Esophagus (tissue), 2 donors: ENCODE measurements around the gene IFNAR2. TPM values are rescaled to one million over a fixed set of nuclear protein-coding genes. Genes with fewer than 3 reads are reported as not detected.
"Not testable (repeated sequence)": the region's sequence is repeated elsewhere in the genome, so short reads cannot be mapped to it uniquely, and the experiment has no call there.

Source experiments
- H3K27ac ChIP-seq, 2 donors: one replicate each; pipeline ENCODE4 v1.5.1; 2013; ENCODE audit warnings: low read depth in 2 of 2, mild to moderate bottlenecking in 2 of 2, inconsistent platforms in 1 of 2, low read length in 1 of 2, moderate library complexity in 1 of 2
- H3K27me3 ChIP-seq, 2 donors: one replicate each; pipeline ENCODE4 v1.6.1; 2013; ENCODE audit warnings: low read length in 2 of 2, control low read depth in 1 of 2, mild to moderate bottlenecking in 1 of 2; ENCODE audit not compliant: insufficient read depth in 2 of 2, control insufficient read depth in 1 of 2
- H3K36me3 ChIP-seq, 2 donors: one replicate each; pipeline ENCODE4 v1.6.1; 2013; ENCODE audit warnings: low read length in 1 of 2; ENCODE audit not compliant: control insufficient read depth in 2 of 2, insufficient read depth in 2 of 2
- H3K4me1 ChIP-seq, 2 donors: one replicate each; pipeline ENCODE4 v1.6.1; 2013; ENCODE audit warnings: low read length in 1 of 2; ENCODE audit not compliant: control insufficient read depth in 2 of 2, insufficient read depth in 2 of 2
- H3K4me3 ChIP-seq, 2 donors: one replicate each; pipeline ENCODE4 v1.5.1; 2013; ENCODE audit warnings: low read length in 2 of 2, mild to moderate bottlenecking in 2 of 2, low read depth in 1 of 2, moderate library complexity in 1 of 2
- H3K9me3 ChIP-seq, 2 donors: one replicate each; pipeline ENCODE4 v1.6.1; 2013; ENCODE audit warnings: mild to moderate bottlenecking in 2 of 2, low read depth in 1 of 2, low read length in 1 of 2, moderate library complexity in 1 of 2; ENCODE audit not compliant: control insufficient read depth in 2 of 2, insufficient read depth in 1 of 2
- WGBS, 2 donors: extraction: QIAGEN DNeasy Blood & Tissue Kit; methylation state at CpG; one replicate each; pipeline ENCODE4 v1.1.7; 2013; 5-methylcytosine and 5-hydroxymethylcytosine counted together
- polyA plus RNA-seq, 2 donors: library from polyadenylated mRNA; stranded (reverse); fragments of 200-250 nt; gene quantifications; one replicate each; pipeline ENCODE4 v1.2.3, GENCODE V29; 2013
- donor health status: healthy with polysubstance abuse.
- donor health status: Bipolar disorder and iron deficiency.

IFNAR2 gene
- polyA plus RNA-seq, 2 donors = 4.5 to 7.2 TPM

- H3K27ac ChIP-seq = no peak overlapping the region
These were observed 9.0 kb downstream of the IFNAR2 start for GRCh38 chr21:33238565-33239255.

DNA sequence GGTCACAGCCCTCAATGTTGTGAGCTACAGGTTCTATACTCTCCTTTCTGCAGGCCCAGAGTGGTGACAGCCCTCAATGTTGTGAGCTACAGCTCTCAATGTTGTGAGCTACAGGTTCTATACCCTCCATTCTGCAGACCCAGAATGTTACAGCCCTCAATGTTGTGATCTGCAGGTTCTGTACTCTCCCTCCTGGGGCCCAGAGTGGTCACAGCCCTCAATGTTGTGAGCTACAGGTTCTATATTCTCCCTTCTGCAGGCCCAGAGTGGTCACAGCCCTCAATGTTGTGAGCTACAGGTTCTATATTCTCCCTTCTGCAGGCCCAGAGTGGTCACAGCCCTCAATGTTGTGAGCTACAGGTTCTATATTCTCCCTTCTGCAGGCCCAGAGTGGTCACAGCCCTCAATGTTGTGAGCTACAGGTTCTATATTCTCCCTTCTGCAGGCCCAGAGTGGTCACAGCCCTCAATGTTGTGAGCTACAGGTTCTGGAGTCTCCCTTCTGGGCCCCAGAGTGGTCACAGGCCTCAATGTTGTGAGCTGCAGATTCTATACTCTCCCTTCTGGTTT is 9.9 kb downstream of the IFNAR2 start:
- not testable (repeated sequence) for H3K4me3 ChIP-seq, H3K36me3 ChIP-seq, H3K27ac ChIP-seq, H3K4me1 ChIP-seq, H3K9me3 ChIP-seq, H3K27me3 ChIP-seq

More at GRCh38 chr21:33238565-33239255, 9.0 kb downstream of the IFNAR2 start:
- whole genome bisulfite sequencing, 2 donors = 73 to 79% methylated on average over 7 of the region's 7 CpGs
- Histone ChIP-seq H3K4me1 (no peaks in the 10 kb centered on the region), H3K27me3 (no peaks in the 10 kb centered on the region), H3K9me3 (no peaks in the 10 kb centered on the region), H3K36me3 (no peaks in the 10 kb centered on the region), H3K4me3 (no peak overlapping the region)

GRCh38 chr21:33240404-33240803 is 10.7 kb downstream of the IFNAR2 start:
- 91 to 92% methylated on average over 2 of the region's 2 CpGs for WGBS, 2 donors

GRCh38 chr21:33241846-33242245 is 12.1 kb downstream of the IFNAR2 start:
- Histone ChIP-seq H3K4me3 (no peak overlapping the region), H3K27ac (no peak overlapping the region), H3K36me3 (peaks cover 7 to 8% of the 10 kb centered on the region in 2 donors), H3K9me3 (no peaks in the 10 kb centered on the region), H3K27me3 (no peaks in the 10 kb centered on the region), H3K4me1 (no peaks in the 10 kb centered on the region)
- 90 to 92% methylated on average over 2 of the region's 2 CpGs for WGBS, 2 donors

More at GRCh38 chr21:33240404-33240803, 10.7 kb downstream of the IFNAR2 start:
- H3K36me3 ChIP-seq = peaks cover 2% of the 10 kb centered on the region in 2 donors
- no peak overlapping the region for H3K4me3 ChIP-seq
- H3K27me3 ChIP-seq = no peaks in the 10 kb centered on the region
- no peak overlapping the region for H3K27ac ChIP-seq
- H3K9me3 ChIP-seq = no peaks in the 10 kb centered on the region
- no peaks in the 10 kb centered on the region for H3K4me1 ChIP-seq

- peaks cover 10 to 14% of the 10 kb centered on the region in 2 donors for H3K36me3 ChIP-seq
- not testable (repeated sequence) for H3K4me3 ChIP-seq, H3K27ac ChIP-seq, H3K9me3 ChIP-seq, H3K27me3 ChIP-seq, H3K4me1 ChIP-seq
- 95 to 98% methylated on average over 8 of the region's 8 CpGs for WGBS, 2 donors
These were observed 13.1 kb downstream of the IFNAR2 start for GRCh38 chr21:33242846-33243245.

DNA sequence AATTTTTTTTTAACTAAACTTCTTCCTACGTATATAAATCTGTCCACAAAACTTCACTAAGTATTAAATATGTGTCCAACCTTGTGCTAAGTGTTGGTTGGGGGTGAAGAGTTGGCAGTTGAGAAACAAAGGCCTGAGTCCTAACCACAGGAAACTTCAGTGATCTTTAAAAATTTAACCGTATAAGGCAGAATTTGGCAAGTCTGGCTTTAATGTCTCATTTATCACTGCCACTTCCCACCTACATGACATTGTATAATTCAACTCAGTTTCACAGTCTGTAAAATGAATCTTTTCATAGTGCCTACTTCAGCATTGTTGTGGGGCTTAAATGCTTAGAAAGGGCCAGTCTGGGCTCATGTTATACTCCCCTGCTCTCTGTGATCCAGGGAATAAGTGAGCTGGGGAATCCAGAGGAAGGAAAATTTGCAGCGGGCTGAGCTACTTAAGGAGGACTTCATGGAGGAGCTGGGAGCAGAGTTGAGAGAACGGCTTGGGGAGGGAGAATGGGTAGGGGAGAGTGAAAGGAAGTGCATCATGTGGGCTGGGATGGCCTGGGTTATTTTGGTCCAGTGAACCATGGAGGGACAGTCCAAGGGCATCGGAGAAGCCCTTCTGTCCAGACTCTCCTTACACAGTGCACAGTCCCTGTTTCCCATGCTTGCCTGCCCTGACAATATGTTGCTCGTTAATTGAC is 14.5 kb downstream of the IFNAR2 start:
- H3K27ac ChIP-seq = peak overlapping the region in 1 of 2 donors; percentile 19
- no peaks in the 10 kb centered on the region for H3K4me1 ChIP-seq
- 71 to 74% methylated on average over 6 of the region's 6 CpGs for WGBS, 2 donors
- H3K36me3 ChIP-seq = peaks cover 10 to 14% of the 10 kb centered on the region in 2 donors
- no peaks in the 10 kb centered on the region for H3K27me3 ChIP-seq
- no peak overlapping the region for H3K4me3 ChIP-seq
- H3K9me3 ChIP-seq = no peaks in the 10 kb centered on the region

DNA sequence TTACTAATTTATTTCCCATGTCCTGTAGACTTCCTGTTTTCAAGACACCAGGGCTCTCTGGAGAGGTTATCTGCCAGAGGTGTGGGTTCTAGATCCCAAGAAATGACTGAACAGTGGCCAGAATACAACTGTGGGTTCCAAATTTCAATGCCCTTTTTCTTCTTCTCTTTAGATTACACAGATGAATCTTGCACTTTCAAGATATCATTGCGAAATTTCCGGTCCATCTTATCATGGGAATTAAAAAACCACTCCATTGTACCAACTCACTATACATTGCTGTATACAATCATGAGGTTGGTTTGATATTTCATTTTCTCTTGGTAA is 15.0 kb downstream of the IFNAR2 start:
- H3K27me3 ChIP-seq = no peaks in the 10 kb centered on the region
- H3K27ac ChIP-seq = no peak overlapping the region
- no peak overlapping the region for H3K4me3 ChIP-seq
- no peaks in the 10 kb centered on the region for H3K4me1 ChIP-seq
- H3K9me3 ChIP-seq = no peaks in the 10 kb centered on the region
- 85 to 91% methylated on average over 2 of the region's 2 CpGs for WGBS, 2 donors
- peaks cover 10 to 18% of the 10 kb centered on the region in 2 donors for H3K36me3 ChIP-seq

DNA sequence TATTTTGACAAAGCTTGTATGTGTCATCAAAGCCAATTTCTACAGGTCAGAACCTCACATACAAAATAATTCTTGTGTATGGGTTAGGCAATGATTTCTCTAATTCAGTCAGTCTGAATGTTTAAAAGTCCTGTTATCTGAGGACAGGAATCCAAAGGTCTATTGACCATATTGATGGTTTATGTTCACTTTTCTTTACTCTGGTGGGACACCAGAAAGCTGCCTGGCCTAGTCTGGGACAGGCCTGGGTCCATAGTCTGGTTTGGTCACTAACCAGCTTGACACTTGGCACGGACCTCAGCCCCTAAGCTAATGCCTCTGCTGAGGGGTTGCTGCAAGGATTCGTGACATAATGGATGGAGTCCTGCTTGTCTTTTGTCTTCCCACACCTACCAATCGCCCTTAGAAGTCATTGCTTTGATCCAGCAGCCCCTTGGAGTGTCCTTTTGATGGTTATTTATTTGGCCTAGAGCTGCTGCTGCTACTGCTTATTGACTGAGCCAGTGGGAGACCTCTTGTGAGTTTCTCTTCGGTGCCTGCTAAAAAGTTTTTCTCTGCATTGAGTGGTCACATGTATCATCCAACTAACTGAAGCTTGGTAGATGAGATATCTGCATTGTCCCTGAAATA is 15.7 kb downstream of the IFNAR2 start:
- Histone ChIP-seq H3K27me3 (no peaks in the 10 kb centered on the region), H3K27ac (no peak overlapping the region), H3K4me1 (no peaks in the 10 kb centered on the region), H3K4me3 (no peak overlapping the region), H3K9me3 (no peaks in the 10 kb centered on the region), H3K36me3 (peaks cover 10 to 18% of the 10 kb centered on the region in 2 donors)
- 80 to 88% methylated on average over 4 of the region's 4 CpGs for WGBS, 2 donors

DNA sequence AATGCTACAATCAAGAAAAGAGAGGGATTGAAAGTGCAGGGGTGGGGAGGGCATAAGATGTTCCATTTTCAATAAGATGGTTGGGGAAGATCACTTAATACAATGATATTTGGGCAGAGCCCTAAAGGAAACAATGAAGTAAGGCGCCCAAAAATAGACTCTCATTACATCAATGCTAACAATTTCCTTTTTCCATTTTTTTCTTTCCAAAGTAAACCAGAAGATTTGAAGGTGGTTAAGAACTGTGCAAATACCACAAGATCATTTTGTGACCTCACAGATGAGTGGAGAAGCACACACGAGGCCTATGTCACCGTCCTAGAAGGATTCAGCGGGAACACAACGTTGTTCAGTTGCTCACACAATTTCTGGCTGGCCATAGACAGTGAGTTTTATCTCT is 16.8 kb downstream of the IFNAR2 start:
- 89 to 90% methylated on average over 5 of the region's 5 CpGs for whole genome bisulfite sequencing, 2 donors
- H3K27ac ChIP-seq = no peak overlapping the region
- H3K36me3 ChIP-seq = peaks cover 10 to 18% of the 10 kb centered on the region in 2 donors
- no peaks in the 10 kb centered on the region for H3K4me1 ChIP-seq
- no peaks in the 10 kb centered on the region for H3K9me3 ChIP-seq
- H3K4me3 ChIP-seq = no peak overlapping the region
- H3K27me3 ChIP-seq = no peaks in the 10 kb centered on the region
